ENCODE data around the gene GRIK3. TPM values are rescaled to one million over a fixed set of nuclear protein-coding genes. Genes with fewer than 3 reads are reported as not detected.

The GRIK3 gene
- polyA plus RNA-seq, 2 of the 4 experiments (the other 2 are of a cell fraction), result not detected

GRCh38 chr1:37047542-37047941 is 13.2 kb upstream of the GRIK3 start:
- Histone ChIP-seq H3K4me1 (no peaks in the 10 kb centered on the region), H3K9me3 (no peaks in the 10 kb centered on the region), H3K4me3 (no peak overlapping the region), H3K4me2 (no peak overlapping the region), H3K27ac (no peak overlapping the region)
- ChIA-PET CTCF (no interaction called here), POLR2A (no interaction called here)
- ATAC-seq (no peak), DNase-seq (ENCODE audit: low read depth in 1 of 2, low spot score in 1 of 2) (no peak), FAIRE-seq (no peak)
- WGBS (ENCODE audit: missing lambda C conversion rate), result 40% methylated on average over 15 of the region's 19 CpGs
- no peak for TF ChIP-seq NFE2L2 (conservative IDR thresholded peaks at IDR 0.05; ENCODE audit: low read length)
- no peak for TF ChIP-seq CHD4 (IDR thresholded peaks at IDR 0.05; ENCODE audit: borderline replicate concordance)
- TF ChIP-seq SMC3 (IDR thresholded peaks at IDR 0.05), result no peak
- no peak for TF ChIP-seq USF2 (IDR thresholded peaks at IDR 0.05)
- TF ChIP-seq E2F6 (IDR thresholded peaks at IDR 0.05; ENCODE audit: borderline replicate concordance, low read depth), result no peak
- no peak for TF ChIP-seq HOXB13 (CRISPR knock-in tag; IDR thresholded peaks at IDR 0.05; ENCODE audit: low read depth)
- TF ChIP-seq EHMT2 (IDR thresholded peaks at IDR 0.05; ENCODE audit: low read depth), result no peak
- TF ChIP-seq ZNF302 (CRISPR knock-in tag; IDR thresholded peaks at IDR 0.05), result no peak
- TF ChIP-seq EHF (CRISPR knock-in tag; IDR thresholded peaks at IDR 0.05), result no peak
- TF ChIP-seq POLR2AphosphoS2 (conservative IDR thresholded peaks at IDR 0.05; ENCODE audit: low read length), result no peak
- no peak for TF ChIP-seq GATA3 (IDR thresholded peaks at IDR 0.05; ENCODE audit: borderline replicate concordance)
- TF ChIP-seq TFCP2L1 (CRISPR knock-in tag; IDR thresholded peaks at IDR 0.05), result no peak
- TF ChIP-seq ELK1 (IDR thresholded peaks at IDR 0.05; ENCODE audit: low read depth, low read length), result no peak
- no peak for TF ChIP-seq MYC (IDR thresholded peaks at IDR 0.05; ENCODE audit: borderline replicate concordance, low read length)
- TF ChIP-seq KDM5A (IDR thresholded peaks at IDR 0.05), result no peak
- no peak for TF ChIP-seq ZFP36 (IDR thresholded peaks at IDR 0.05; ENCODE audit: borderline replicate concordance, partially characterized antibody)

GRCh38 chr1:37043101-37043500 is 8.8 kb upstream of the GRIK3 start:
- no peak overlapping the region for H3K4me3 ChIP-seq
- H3K27ac ChIP-seq, result no peak overlapping the region
- ATAC-seq (no peak), DNase-seq (ENCODE audit: low read depth in 1 of 2, low spot score in 1 of 2) (no peak), FAIRE-seq (no peak)
- H3K4me2 ChIP-seq, result no peak overlapping the region
- no peaks in the 10 kb centered on the region for H3K9me3 ChIP-seq
- CTCF ChIA-PET, result interaction anchor here (1.0 kb wide), 1 partner anchor 391 kb away, joined by 3 read pairs; no protein-coding TSS in a partner anchor
- no peaks in the 10 kb centered on the region for H3K4me1 ChIP-seq
- TF ChIP-seq RARB (CRISPR knock-in tag; IDR thresholded peaks at IDR 0.05), result no peak
- TF ChIP-seq JUNB (IDR thresholded peaks at IDR 0.05), result no peak
- TF ChIP-seq TP53 (CRISPR knock-in tag; IDR thresholded peaks at IDR 0.05), result no peak
- TF ChIP-seq E2F6 (IDR thresholded peaks at IDR 0.05; ENCODE audit: borderline replicate concordance, low read depth), result no peak
- no peak for TF ChIP-seq EHF (CRISPR knock-in tag; IDR thresholded peaks at IDR 0.05)
- no peak for TF ChIP-seq RCOR1 (IDR thresholded peaks at IDR 0.05; ENCODE audit: low read depth, low read length)
- TF ChIP-seq ESRRA (IDR thresholded peaks at IDR 0.05; ENCODE audit: borderline replicate concordance, low read length), result no peak
- TF ChIP-seq KDM1A (IDR thresholded peaks at IDR 0.05; ENCODE audit: low read depth), result no peak
- TF ChIP-seq NR3C1 (IDR thresholded peaks at IDR 0.05), result no peak
- no peak for TF ChIP-seq HOXB5 (CRISPR knock-in tag; IDR thresholded peaks at IDR 0.05)
- TF ChIP-seq ZSCAN20 (CRISPR knock-in tag; IDR thresholded peaks at IDR 0.05), result no peak
- no peak for TF ChIP-seq ELK1 (IDR thresholded peaks at IDR 0.05; ENCODE audit: low read depth, low read length)
- no peak for TF ChIP-seq BHLHE40 (IDR thresholded peaks at IDR 0.05; ENCODE audit: low read depth, low read length)
- TF ChIP-seq CHD2 (IDR thresholded peaks at IDR 0.05; ENCODE audit: low read length, partially characterized antibody), result no peak
- no peak for TF ChIP-seq EHMT2 (IDR thresholded peaks at IDR 0.05; ENCODE audit: low read depth)
- no peak for TF ChIP-seq HOXB13 (CRISPR knock-in tag; IDR thresholded peaks at IDR 0.05; ENCODE audit: low read depth)
- TF ChIP-seq FOXS1 (CRISPR knock-in tag; IDR thresholded peaks at IDR 0.05), result no peak
- TF ChIP-seq JUN (IDR thresholded peaks at IDR 0.05), result no peak
- no peak for TF ChIP-seq FOSL2 (IDR thresholded peaks at IDR 0.05)
- TF ChIP-seq FOSL2 (CRISPR knock-in tag; IDR thresholded peaks at IDR 0.05), result no peak
- POLR2A ChIA-PET, result no interaction called here
- 8% methylated on average over 2 of the region's 2 CpGs for WGBS (ENCODE audit: missing lambda C conversion rate)
